NCI-H1048 (cell line): ENCODE results near the gene RSPO4.
"Not testable (repeated sequence)": the region's sequence is repeated elsewhere in the genome, so short reads cannot be mapped to it uniquely, and the experiment has no call there.

Experiments used
- DNase-seq: peaks from one replicate; lab custom pipeline; 2025; lab: John Stamatoyannopoulos, UW

Gene RSPO4

GRCh38 chr20:1001911-1002681 is at the start of gene RSPO4:
Gene RSPO4 (minus strand): TSS chr20:1002311. CDS start chr20:1002164, 147 bp downstream.
- no peak for DNase-seq

GRCh38 chr20:1050440-1050839 is 48.3 kb upstream of the RSPO4 start:
- no peak for DNase-seq

GRCh38 chr20:1045860-1046418 is 43.8 kb upstream of the RSPO4 start:
- DNase-seq, result no peak

GRCh38 chr20:1041845-1042390 is 39.8 kb upstream of the RSPO4 start:
- DNase-seq, result no peak

- no peak for DNase-seq
Observed at GRCh38 chr20:1038205-1038604, 36.1 kb upstream of the RSPO4 start.

GRCh38 chr20:1037039-1037438 is 34.9 kb upstream of the RSPO4 start:
- no peak for DNase-seq

- DNase-seq, result no peak
Observed at GRCh38 chr20:1035466-1035865, 33.4 kb upstream of the RSPO4 start.

- no peak for DNase-seq
Observed at GRCh38 chr20:1034415-1034789, 32.3 kb upstream of the RSPO4 start.

- DNase-seq, result no peak
Observed at GRCh38 chr20:1033751-1034414, 31.8 kb upstream of the RSPO4 start.

GRCh38 chr20:1029980-1030379 is 27.9 kb upstream of the RSPO4 start:
- DNase-seq, result no peak

- DNase-seq, result not testable (repeated sequence)
Observed at GRCh38 chr20:1026214-1026613, 24.1 kb upstream of the RSPO4 start.

- DNase-seq, result no peak
Observed at GRCh38 chr20:1022871-1023270, 20.8 kb upstream of the RSPO4 start.

- DNase-seq, result no peak
Observed at GRCh38 chr20:1020614-1021013, 18.5 kb upstream of the RSPO4 start.

- DNase-seq, result no peak
Observed at GRCh38 chr20:1019344-1019743, 17.2 kb upstream of the RSPO4 start.

- DNase-seq, result no peak
Observed at GRCh38 chr20:1017677-1018076, 15.6 kb upstream of the RSPO4 start.

GRCh38 chr20:1015181-1015580 is 13.1 kb upstream of the RSPO4 start:
- DNase-seq, result no peak

- DNase-seq, result no peak
Observed at GRCh38 chr20:1014471-1014870, 12.4 kb upstream of the RSPO4 start.

- DNase-seq, result no peak
Observed at GRCh38 chr20:1013566-1014340, 11.6 kb upstream of the RSPO4 start.

GRCh38 chr20:1012359-1013168 is 10.5 kb upstream of the RSPO4 start:
- no peak for DNase-seq

GRCh38 chr20:1010659-1011058 is 8.5 kb upstream of the RSPO4 start:
- DNase-seq, result no peak

- DNase-seq, result no peak
Observed at GRCh38 chr20:1005452-1006027, 3.4 kb upstream of the RSPO4 start.
